H1 (cell line): ENCODE measurements around the gene RAMP3. TPM values are rescaled to one million over a fixed set of nuclear protein-coding genes. Genes with fewer than 3 reads are reported as not detected.
A peak's percentile ranks its signal among the peaks of the same experiment; 100 is the strongest.

Experiments
- CTCF ChIA-PET: fragments of 300-600 bp; sonication (Branson Sonifier 250); formaldehyde crosslinking; loops from one replicate; lab custom pipeline; 2021; ENCODE audit not compliant: partially characterized antibody; lab: Charles Lee
- POLR2A ChIA-PET: fragments of 300-600 bp; sonication (Branson Sonifier 250); formaldehyde crosslinking; loops from one replicate; lab custom pipeline; 2021; ENCODE audit warnings: inconsistent platforms; ENCODE audit not compliant: partially characterized antibody; lab: Charles Lee
- DNase-seq, 2 experiments: peaks; one replicate each; pipeline versions ENCODE4 v3.0.0 to v3.0.0-alpha.2; 2010 to 2022; ENCODE audit warnings: low spot score in 2 of 2, low read depth in 1 of 2, mixed read lengths in 1 of 2
- FAIRE-seq: peaks from 2 replicates; lab custom pipeline; 2011; peaks lifted over from hg19 to GRCh38; lab: Jason Lieb, UNC
- H2AFZ ChIP-seq: 2 replicates; pipeline ENCODE4 v1.8.1; 2012; ENCODE audit warnings: low read length, inconsistent platforms
- H2AK5ac ChIP-seq: 2 replicates; pipeline ENCODE4 v1.6.1; 2013; ENCODE audit warnings: low read depth, low read length
- H2BK120ac ChIP-seq: replicated peaks from 2 replicates; pipeline ENCODE3; 2013; ENCODE audit warnings: low read depth, low read length, inconsistent platforms
- H2BK12ac ChIP-seq: 2 replicates; pipeline ENCODE4 v1.6.1; 2013; ENCODE audit warnings: low read depth, low read length
- H2BK15ac ChIP-seq: 2 replicates; pipeline ENCODE4 v1.6.1; 2013; ENCODE audit warnings: low read length
- H2BK20ac ChIP-seq: 2 replicates; pipeline ENCODE4 v1.6.1; 2013; ENCODE audit warnings: low read length
- H2BK5ac ChIP-seq: 2 replicates; pipeline ENCODE4 v1.6.1; 2013; ENCODE audit warnings: low read depth, low read length
- H3K14ac ChIP-seq: 2 replicates; pipeline ENCODE4 v1.6.1; 2013; ENCODE audit warnings: inconsistent platforms; ENCODE audit not compliant: insufficient read length
- H3K18ac ChIP-seq: 2 replicates; pipeline ENCODE4 v1.6.1; 2013; ENCODE audit warnings: low read length; ENCODE audit errors: extremely low read depth
- H3K23ac ChIP-seq: 2 replicates; pipeline ENCODE4 v1.6.1; 2013; ENCODE audit warnings: inconsistent platforms; ENCODE audit not compliant: insufficient read length
- H3K23me2 ChIP-seq: 2 replicates; pipeline ENCODE4 v1.6.1; 2013; ENCODE audit warnings: low read depth, low read length
- H3K27ac ChIP-seq: 2 replicates; pipeline ENCODE4 v1.6.1; 2011; ENCODE audit warnings: low read depth, low read length, inconsistent platforms
- H3K27me3 ChIP-seq, 4 experiments: replicated peaks in 1 of 4; 1 replicate in 1 of 4; 2 replicates in 3 of 4; pipeline versions ENCODE4 v1.6.1 to v1.8.1; 2011 to 2013; ENCODE audit warnings: low read length in 3 of 4, mild to moderate bottlenecking in 3 of 4, inconsistent platforms in 2 of 4, mixed read lengths in 2 of 4, moderate library complexity in 1 of 4; ENCODE audit not compliant: control insufficient read depth in 3 of 4, insufficient read depth in 3 of 4; ENCODE audit errors: extremely low read depth in 1 of 4
- H3K36me3 ChIP-seq, 4 experiments: 2 replicates each; pipeline versions ENCODE4 v1.6.1 to v1.8.1; 2011 to 2013; ENCODE audit warnings: mild to moderate bottlenecking in 4 of 4, low read length in 3 of 4, moderate library complexity in 2 of 4, control low read depth in 1 of 4, inconsistent platforms in 1 of 4; ENCODE audit not compliant: insufficient read depth in 4 of 4, control insufficient read depth in 2 of 4
- H3K4ac ChIP-seq: replicated peaks from 2 replicates; pipeline ENCODE3; 2013; ENCODE audit warnings: low read length, low read depth, mixed read lengths, inconsistent platforms; ENCODE audit not compliant: insufficient read length
- H3K4me1 ChIP-seq, 4 experiments: replicated peaks in 1 of 4; 1 replicate in 1 of 4; 2 replicates in 3 of 4; pipeline versions ENCODE4 v1.6.1 to v1.8.1; 2011 to 2013; ENCODE audit warnings: low read length in 3 of 4, inconsistent platforms in 2 of 4, mixed read lengths in 1 of 4; ENCODE audit not compliant: insufficient read depth in 4 of 4, control insufficient read depth in 3 of 4
- H3K4me2 ChIP-seq, 2 experiments: 2 replicates each; pipeline versions ENCODE4 v1.6.1 to v1.8.1; 2011 to 2013; ENCODE audit warnings: low read depth in 2 of 2, low read length in 2 of 2, control low read depth in 1 of 2, inconsistent platforms in 1 of 2, mild to moderate bottlenecking in 1 of 2; ENCODE audit not compliant: insufficient read depth in 1 of 2
- H3K4me3 ChIP-seq, 4 experiments: fragments of 200-600, 300-600 bp in 1 of 4; sonication (generic), shearing (Covaris generic), sonication (Bioruptor Twin) in 1 of 4; 2 replicates each; pipeline versions ENCODE4 v1.5.1 to v1.8.1; 2011 to 2016; ENCODE audit warnings: low read length in 4 of 4, low read depth in 3 of 4, control low read depth in 2 of 4, inconsistent platforms in 2 of 4, mild to moderate bottlenecking in 2 of 4, mixed read lengths in 1 of 4, moderate library complexity in 1 of 4; ENCODE audit not compliant: insufficient read depth in 2 of 4; ENCODE audit errors: extremely low read depth in 1 of 4
- H3K56ac ChIP-seq: replicated peaks from 2 replicates; pipeline ENCODE3; 2013; ENCODE audit warnings: low read depth, mild to moderate bottlenecking, mixed read lengths, low read length, inconsistent platforms; ENCODE audit not compliant: insufficient read length
- H3K79me1 ChIP-seq: 2 replicates; pipeline ENCODE4 v1.6.1; 2013; ENCODE audit warnings: low read depth, low read length, control low read depth
- H3K79me2 ChIP-seq, 2 experiments: 2 replicates each; pipeline versions ENCODE4 v1.6.1 to v1.8.1; 2012 to 2013; ENCODE audit warnings: low read length in 2 of 2, mild to moderate bottlenecking in 2 of 2, inconsistent platforms in 1 of 2; ENCODE audit not compliant: insufficient read depth in 2 of 2, control insufficient read depth in 1 of 2
- H3K9ac ChIP-seq, 4 experiments: replicated peaks in 1 of 4; 1 replicate in 1 of 4; 2 replicates in 3 of 4; pipeline versions ENCODE4 v1.6.1 to v1.8.1; 2011 to 2013; ENCODE audit warnings: low read depth in 3 of 4, low read length in 3 of 4, control low read depth in 2 of 4, mild to moderate bottlenecking in 2 of 4, moderate library complexity in 2 of 4, inconsistent platforms in 1 of 4; ENCODE audit errors: extremely low read depth in 1 of 4
- H3K9me3 ChIP-seq, 2 experiments: 2 replicates each; pipeline versions ENCODE4 v1.6.1 to v1.8.1; 2012 to 2013; ENCODE audit warnings: mild to moderate bottlenecking in 2 of 2, moderate library complexity in 2 of 2, control low read depth in 1 of 2, inconsistent platforms in 1 of 2, low read depth in 1 of 2, low read length in 1 of 2, mixed read lengths in 1 of 2; ENCODE audit not compliant: insufficient read depth in 2 of 2
- H4K20me1 ChIP-seq, 2 experiments: replicated peaks in 1 of 2; 2 replicates each; pipeline versions ENCODE3 to v1.8.1; 2011 to 2013; ENCODE audit warnings: inconsistent platforms in 2 of 2, low read length in 2 of 2, mild to moderate bottlenecking in 1 of 2; ENCODE audit not compliant: insufficient read depth in 2 of 2, control insufficient read depth in 1 of 2
- H4K5ac ChIP-seq: 2 replicates; pipeline ENCODE4 v1.6.1; 2013; ENCODE audit warnings: low read length, low read depth, mixed read lengths, inconsistent platforms; ENCODE audit not compliant: insufficient read length
- H4K8ac ChIP-seq: 2 replicates; pipeline ENCODE4 v1.8.0; 2013; ENCODE audit warnings: mild to moderate bottlenecking, moderate library complexity, low read length, inconsistent platforms; ENCODE audit not compliant: insufficient read depth; ENCODE audit errors: extremely low read depth
- H4K91ac ChIP-seq: replicated peaks from 2 replicates; pipeline ENCODE3; 2013; ENCODE audit warnings: low read length, mixed read lengths, inconsistent platforms; ENCODE audit not compliant: insufficient read length
- BCL11A ChIP-seq, 2 experiments: IDR thresholded peaks; one replicate each; pipeline ENCODE4 v1.6.1; 2011; ENCODE audit warnings: low read depth in 2 of 2, low read length in 2 of 2, mild to moderate bottlenecking in 2 of 2
- EGR1 ChIP-seq: IDR thresholded peaks from 2 replicates; pipeline ENCODE4 v1.6.1; 2011; ENCODE audit warnings: low read depth, low read length, borderline replicate concordance
- GABPA ChIP-seq: IDR thresholded peaks from 2 replicates; pipeline ENCODE4 v1.6.1; 2011; ENCODE audit warnings: mild to moderate bottlenecking, low read length, moderate library complexity, borderline replicate concordance; ENCODE audit not compliant: insufficient read depth
- GTF2F1 ChIP-seq: IDR thresholded peaks from 2 replicates; pipeline ENCODE4 v1.6.1; 2012; ENCODE audit warnings: low read depth, low read length, improper control_type of control experiment, borderline replicate concordance
- MAFK ChIP-seq: IDR thresholded peaks from 2 replicates; pipeline ENCODE4 v1.6.1; 2012; ENCODE audit warnings: low read depth, mild to moderate bottlenecking, improper control_type of control experiment, low read length
- PHF8 ChIP-seq: fragments of 200-600 bp; sonication (generic); conservative IDR thresholded peaks from 2 replicates; pipeline ENCODE4 v1.7.1; 2012; ENCODE audit warnings: low read depth, mild to moderate bottlenecking, inconsistent platforms, low read length, moderate library complexity
- RBBP5 ChIP-seq: IDR thresholded peaks from 2 replicates; pipeline ENCODE4 v1.7.1; 2012; ENCODE audit warnings: low read depth, mild to moderate bottlenecking, inconsistent platforms, low read length, moderate library complexity, borderline replicate concordance
- SP4 ChIP-seq: IDR thresholded peaks from 2 replicates; pipeline ENCODE4 v1.6.1; 2012; ENCODE audit warnings: low read length, inconsistent platforms
- SUZ12 ChIP-seq: fragments of 200-600 bp; sonication (generic); IDR thresholded peaks from 2 replicates; pipeline ENCODE4 v1.6.1; 2012; ENCODE audit warnings: mild to moderate bottlenecking, inconsistent platforms, low read length, moderate library complexity, mixed read lengths
- TCF12 ChIP-seq: IDR thresholded peaks from 2 replicates; pipeline ENCODE4 v1.6.1; 2011; ENCODE audit warnings: low read depth, mild to moderate bottlenecking, low read length
- ZNF274 ChIP-seq: IDR thresholded peaks from 2 replicates; pipeline ENCODE4 v1.7.0; 2012; ENCODE audit warnings: low read length, borderline replicate concordance; ENCODE audit errors: extremely low read depth
- WGBS, 2 experiments: shearing (Covaris generic) in 1 of 2; methylation state at CpG; one replicate each; pipeline versions ENCODE4 v1.1.6 to v1.1.7; 2013 to 2015; ENCODE audit warnings: low lambda C conversion rate in 2 of 2, mixed read lengths in 2 of 2, inconsistent platforms in 1 of 2, low coverage in 1 of 2, missing lambda C conversion rate in 1 of 2; ENCODE audit not compliant: insufficient replicate concordance in 2 of 2, insufficient coverage in 1 of 2, insufficient read length in 1 of 2; ENCODE audit errors: extremely low coverage in 1 of 2, missing lambda C conversion rate in 1 of 2; 5-methylcytosine and 5-hydroxymethylcytosine counted together
- polyA plus RNA-seq, 7 experiments: library from polyadenylated mRNA; depleted of rRNA in 3 of 7; stranded (reverse) in 5 of 7; unstranded in 2 of 7; fragments of >200 nt in 5 of 7; fragments of 200-250 nt in 2 of 7; gene quantifications; 1 replicate in 5 of 7; 2 replicates in 1 of 7; 4 replicates in 1 of 7; pipeline versions ENCODE4 v1.2.1 to v1.2.3, GENCODE V29; 2011 to 2013; ENCODE audit warnings: missing spikeins in 2 of 7, mixed read lengths in 2 of 7
- total RNA-seq: library from RNA; stranded (reverse); fragmentation: NEBNext Ultra II Directional; extraction: Animal tissue kit (Norgen Biotek cat#: 25700); gene quantifications from 2 replicates; pipeline ENCODE4 v1.2.1, GENCODE V29; 2021
- TF ChIP-seq, protein P1 (sequence below): IDR thresholded peaks from 2 replicates; pipeline ENCODE4 v1.6.1; 2011; ENCODE audit warnings: low read depth, mild to moderate bottlenecking, low read length; ENCODE audit not compliant: insufficient read depth

RAMP3 gene
- total and polyA plus RNA-seq, 2 of the 8 experiments (the other 6 are each of a cell fraction or from before 2014, with no cell fraction given) = 0.88 to 0.98 TPM

DNA sequence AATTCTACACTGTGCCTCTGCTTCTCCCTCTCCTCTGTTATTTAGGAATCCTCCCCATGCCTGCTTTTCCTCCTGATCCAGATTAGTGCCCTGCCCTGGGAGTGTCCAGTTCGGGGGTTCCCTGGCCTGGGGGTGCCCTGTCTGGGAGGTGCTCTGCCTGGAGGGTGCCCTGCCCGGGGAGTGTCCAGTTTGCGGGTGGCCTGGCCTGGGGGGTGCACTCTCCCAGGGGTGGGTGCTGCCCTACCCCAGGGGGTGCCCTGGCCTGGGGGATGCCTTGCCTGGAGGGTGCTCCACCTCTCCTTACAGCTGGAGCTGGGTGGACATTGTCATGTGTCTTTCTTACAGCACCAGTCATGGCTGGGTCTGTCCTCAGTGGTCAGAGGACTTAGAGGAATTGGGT lies 20.2 kb downstream of the RAMP3 start:
- Histone ChIP-seq H3K36me3 (no peaks in the 10 kb centered on the region), H3K4ac (no peak overlapping the region), H3K23me2 (no peaks in the 10 kb centered on the region; the same call in 1 of the 2 replicates), H2BK120ac (no peak overlapping the region), H2AK5ac (no peak overlapping the region; the same call in 1 of the 2 replicates), H3K79me1 (no peaks in the 10 kb centered on the region), H2BK12ac (0 out of 2 replicates have a peak overlapping the region, but pooled peaks have one; percentile 50), H3K9ac (no peak overlapping the region), H4K5ac (no peak overlapping the region), H2BK5ac (no peak overlapping the region), H4K91ac (no peak overlapping the region), H3K56ac (no peak overlapping the region), H3K4me3 (no peak overlapping the region), H3K27ac (no peak overlapping the region), H3K14ac (no peak overlapping the region), H3K18ac (no peak overlapping the region), H3K79me2 (no peaks in the 10 kb centered on the region), H3K4me2 (no peak overlapping the region), H2BK20ac (no peak overlapping the region), H3K9me3 (no peaks in the 10 kb centered on the region), H4K8ac (no peak overlapping the region), H3K4me1 (no peaks in the 10 kb centered on the region; a peak in 1 of 7 replicates), H4K20me1 (no peaks in the 10 kb centered on the region), H2AFZ (no peak overlapping the region), H3K27me3 (no peaks in the 10 kb centered on the region), H2BK15ac (no peak overlapping the region), H3K23ac (no peak overlapping the region)
- ChIA-PET POLR2A (no interaction called here), CTCF (interaction anchor here (0.7 to 3.3 kb wide), 7 partner anchors 14 to 205 kb away, joined by 3 to 14 read pairs (median 4); no protein-coding TSS in a partner anchor)
- DNase-seq (no peak), FAIRE-seq (no peak)
- 89% methylated on average over 3 of the region's 3 CpGs; no CpG with 5 or more reads in 1 of the 2 experiments for WGBS, 2 experiments
- no peak for TF ChIP-seq ZNF274
- no peak for TF ChIP-seq PHF8
- no peak for TF ChIP-seq SP4
- no peak for TF ChIP-seq GTF2F1
- no peak for TF ChIP-seq MAFK
- TF ChIP-seq SUZ12 = no peak
- TF ChIP-seq GABPA = no peak
- no peak for TF ChIP-seq BCL11A (IDR thresholded peaks at IDR 0.05; ENCODE audit: low read depth in 2 of 2, low read length in 2 of 2)
- TF ChIP-seq RBBP5 = no peak
- TF ChIP-seq TCF12 = no peak
- TF ChIP-seq, protein P1, sequence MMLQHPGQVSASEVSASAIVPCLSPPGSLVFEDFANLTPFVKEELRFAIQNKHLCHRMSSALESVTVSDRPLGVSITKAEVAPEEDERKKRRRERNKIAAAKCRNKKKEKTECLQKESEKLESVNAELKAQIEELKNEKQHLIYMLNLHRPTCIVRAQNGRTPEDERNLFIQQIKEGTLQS = no peak
- TF ChIP-seq EGR1 = no peak
